Natural killer cell (primary cell): ENCODE measurements around the gene EIF4A2. TPM values are rescaled to one million over a fixed set of nuclear protein-coding genes. Genes with fewer than 3 reads are reported as not detected.

Experiments used
- ATAC-seq, 3 donors: fragments of 150-1000 bp in 2 of 3; fragments of 200-7000 bp in 1 of 3; cut with Tn5 transposase; 1 replicate in 1 of 3; 2 replicates in 2 of 3; pipeline ENCODE4 v1.10.0; 2021; ENCODE audit warnings: mild to moderate bottlenecking in 2 of 3, moderate library complexity in 2 of 3
- DNase-seq, 2 donors: peaks; one replicate each; pipeline versions ENCODE4 v3.0.0 to v3.0.0-alpha.2; 2013 to 2021; ENCODE audit warnings: mixed read lengths in 1 of 2
- H3K27ac ChIP-seq: one replicate; pipeline ENCODE4 v1.5.1; 2013; ENCODE audit warnings: mild to moderate bottlenecking, low read length
- H3K27me3 ChIP-seq: one replicate; pipeline ENCODE4 v1.6.1; 2013; ENCODE audit warnings: low read length; ENCODE audit not compliant: control insufficient read depth, insufficient read depth
- H3K36me3 ChIP-seq: one replicate; pipeline ENCODE4 v1.6.1; 2013; ENCODE audit warnings: low read length; ENCODE audit not compliant: control insufficient read depth, insufficient read depth
- H3K4me1 ChIP-seq: one replicate; pipeline ENCODE4 v1.6.1; 2013; ENCODE audit warnings: low read length; ENCODE audit not compliant: control insufficient read depth, insufficient read depth
- H3K4me3 ChIP-seq: one replicate; pipeline ENCODE4 v1.5.1; 2013; ENCODE audit warnings: low read length
- H3K9me3 ChIP-seq: one replicate; pipeline ENCODE4 v1.6.1; 2013; ENCODE audit warnings: low read length; ENCODE audit not compliant: control insufficient read depth, insufficient read depth
- H3K27ac Mint-ChIP-seq, 2 donors: one replicate each; pipeline ENCODE4 v1.8.0; 2022; ENCODE audit warnings: mild to moderate bottlenecking in 2 of 2, mixed read lengths in 2 of 2, moderate library complexity in 1 of 2
- H3K27me3 Mint-ChIP-seq, 2 donors: one replicate each; pipeline ENCODE4 v1.8.0; 2022; ENCODE audit warnings: low read depth in 2 of 2, mixed read lengths in 2 of 2
- H3K36me3 Mint-ChIP-seq: one replicate; pipeline ENCODE4 v1.8.0; 2022; ENCODE audit warnings: mixed read lengths
- H3K4me1 Mint-ChIP-seq, 2 donors: one replicate each; pipeline ENCODE4 v1.8.0; 2022; ENCODE audit warnings: mixed read lengths in 2 of 2
- H3K4me3 Mint-ChIP-seq: one replicate; pipeline ENCODE4 v1.8.0; 2022; ENCODE audit warnings: mild to moderate bottlenecking, moderate library complexity, mixed read lengths
- H3K9me3 Mint-ChIP-seq, 2 donors: one replicate each; pipeline ENCODE4 v1.8.0; 2022; ENCODE audit warnings: mixed read lengths in 2 of 2
- WGBS: methylation state at CpG from one replicate; pipeline ENCODE4 v1.1.7; 2013; ENCODE audit warnings: missing lambda C conversion rate; ENCODE audit not compliant: insufficient coverage; 5-methylcytosine and 5-hydroxymethylcytosine counted together
- intact Hi-C: fragments of 100-400 bp; cut with micrococcal nuclease; formaldehyde crosslinking; loops from one replicate; pipeline ENCODE4 v1.14.2; 2022
- total RNA-seq, 4 donors: library from RNA; stranded (reverse); fragments of 120-200 nt in 1 of 4; gene quantifications; one replicate each; pipeline versions ENCODE4 v1.2.3 to v1.2.4, GENCODE V29; 2013 to 2022
- TF ChIP-seq, protein P1 (sequence below): fragments of 200-600 bp; IDR thresholded peaks from one replicate; pipeline ENCODE4 v1.8.0; 2022; ENCODE audit warnings: antibody characterized with exemption

Gene EIF4A2
- total RNA-seq, 3 donors from 2014 or later (not counting 1 experiment from before 2014, with no cell fraction given): 551 to 652 (median 621) TPM

- ATAC-seq (peak in 1 of 3 donors; percentile 46), DNase-seq (no peak)
- no peaks in the 10 kb centered on the region for H3K9me3 Mint-ChIP-seq
- H3K4me3 ChIP-seq: no peak overlapping the region
- no peaks in the 10 kb centered on the region for H3K9me3 ChIP-seq
- 32% methylated on average over 9 of the region's 10 CpGs for WGBS
- peak overlapping the region in 1 of 2 donors; percentile 39 for H3K27ac Mint-ChIP-seq
- intact Hi-C loops: no loop called here
- H3K27me3 ChIP-seq: no peaks in the 10 kb centered on the region
- H3K4me1 ChIP-seq: no peaks in the 10 kb centered on the region
- H3K36me3 ChIP-seq: no peaks in the 10 kb centered on the region
- H3K4me3 Mint-ChIP-seq: no peak overlapping the region
- H3K4me1 Mint-ChIP-seq: peaks cover 0 to 6% of the 10 kb centered on the region in 2 donors
- TF ChIP-seq, protein P1, sequence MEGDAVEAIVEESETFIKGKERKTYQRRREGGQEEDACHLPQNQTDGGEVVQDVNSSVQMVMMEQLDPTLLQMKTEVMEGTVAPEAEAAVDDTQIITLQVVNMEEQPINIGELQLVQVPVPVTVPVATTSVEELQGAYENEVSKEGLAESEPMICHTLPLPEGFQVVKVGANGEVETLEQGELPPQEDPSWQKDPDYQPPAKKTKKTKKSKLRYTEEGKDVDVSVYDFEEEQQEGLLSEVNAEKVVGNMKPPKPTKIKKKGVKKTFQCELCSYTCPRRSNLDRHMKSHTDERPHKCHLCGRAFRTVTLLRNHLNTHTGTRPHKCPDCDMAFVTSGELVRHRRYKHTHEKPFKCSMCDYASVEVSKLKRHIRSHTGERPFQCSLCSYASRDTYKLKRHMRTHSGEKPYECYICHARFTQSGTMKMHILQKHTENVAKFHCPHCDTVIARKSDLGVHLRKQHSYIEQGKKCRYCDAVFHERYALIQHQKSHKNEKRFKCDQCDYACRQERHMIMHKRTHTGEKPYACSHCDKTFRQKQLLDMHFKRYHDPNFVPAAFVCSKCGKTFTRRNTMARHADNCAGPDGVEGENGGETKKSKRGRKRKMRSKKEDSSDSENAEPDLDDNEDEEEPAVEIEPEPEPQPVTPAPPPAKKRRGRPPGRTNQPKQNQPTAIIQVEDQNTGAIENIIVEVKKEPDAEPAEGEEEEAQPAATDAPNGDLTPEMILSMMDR: no peak
- no peaks in the 10 kb centered on the region for H3K36me3 Mint-ChIP-seq
- H3K27me3 Mint-ChIP-seq: peaks cover 0 to 5% of the 10 kb centered on the region in 2 donors
- no peak overlapping the region for H3K27ac ChIP-seq
Measured at GRCh38 chr3:186746008-186746407, 37.4 kb upstream of the EIF4A2 start.

- H3K27me3 Mint-ChIP-seq: peaks cover 9 to 13% of the 10 kb centered on the region in 2 donors
- no peak for DNase-seq
- H3K4me3 ChIP-seq: no peak overlapping the region
- TF ChIP-seq, protein P1: no peak
- intact Hi-C loops: no loop called here
- no peak overlapping the region for H3K4me3 Mint-ChIP-seq
- H3K4me1 Mint-ChIP-seq: peaks cover 0 to 6% of the 10 kb centered on the region in 2 donors
- H3K27ac ChIP-seq: no peak overlapping the region
- H3K36me3 Mint-ChIP-seq: no peaks in the 10 kb centered on the region
- no peaks in the 10 kb centered on the region for H3K36me3 ChIP-seq
- 95% methylated on average over 2 of the region's 2 CpGs for WGBS
- no peaks in the 10 kb centered on the region for H3K27me3 ChIP-seq
- H3K9me3 ChIP-seq: no peaks in the 10 kb centered on the region
- no peaks in the 10 kb centered on the region for H3K9me3 Mint-ChIP-seq
- H3K27ac Mint-ChIP-seq: no peak overlapping the region
- ATAC-seq: no peak
- no peaks in the 10 kb centered on the region for H3K4me1 ChIP-seq
Measured at GRCh38 chr3:186750316-186750715, 33.1 kb upstream of the EIF4A2 start.

DNA sequence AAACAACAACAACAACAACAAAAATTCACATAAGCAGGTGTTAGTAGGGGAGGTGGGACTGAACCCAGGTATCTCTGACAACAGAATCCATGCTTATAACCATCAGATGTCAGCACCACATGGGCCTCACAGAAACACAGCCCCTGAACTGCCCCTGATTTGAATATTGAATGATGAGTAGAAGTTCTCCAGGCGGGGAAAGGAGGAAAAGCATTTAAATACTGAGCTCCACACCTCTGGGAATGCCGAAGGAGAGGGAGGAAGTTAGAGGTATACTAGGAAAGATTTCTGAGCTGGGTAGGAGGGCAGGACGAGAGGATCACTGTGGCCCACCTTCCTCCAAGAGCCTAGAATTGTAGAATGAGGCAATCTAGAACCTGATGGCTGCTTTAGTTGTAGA lies 31.9 kb upstream of the EIF4A2 start:
- ATAC-seq: no peak
- DNase-seq: no peak
- Mint-ChIP-seq H3K36me3 (no peaks in the 10 kb centered on the region), H3K27me3 (peaks cover 9 to 14% of the 10 kb centered on the region in 2 donors), H3K9me3 (no peaks in the 10 kb centered on the region), H3K4me1 (no peaks in the 10 kb centered on the region), H3K4me3 (no peak overlapping the region), H3K27ac (no peak overlapping the region)
- 89% methylated on average over 3 of the region's 3 CpGs for WGBS
- TF ChIP-seq, protein P1: no peak
- H3K4me3 ChIP-seq: no peak overlapping the region
- H3K36me3 ChIP-seq: no peaks in the 10 kb centered on the region
- intact Hi-C loops: no loop called here
- no peaks in the 10 kb centered on the region for H3K27me3 ChIP-seq
- no peaks in the 10 kb centered on the region for H3K4me1 ChIP-seq
- H3K9me3 ChIP-seq: no peaks in the 10 kb centered on the region
- no peak overlapping the region for H3K27ac ChIP-seq

- ATAC-seq: no peak
- Mint-ChIP-seq H3K27me3 (peaks cover 14 to 23% of the 10 kb centered on the region in 2 donors), H3K36me3 (no peaks in the 10 kb centered on the region), H3K4me3 (no peak overlapping the region), H3K9me3 (no peaks in the 10 kb centered on the region), H3K4me1 (no peaks in the 10 kb centered on the region), H3K27ac (no peak overlapping the region)
- H3K27me3 ChIP-seq: no peaks in the 10 kb centered on the region
- 78% methylated on average over 6 of the region's 7 CpGs for WGBS
- TF ChIP-seq, protein P1: no peak
- DNase-seq: no peak
- H3K36me3 ChIP-seq: no peaks in the 10 kb centered on the region
- intact Hi-C loops: no loop called here
- no peak overlapping the region for H3K4me3 ChIP-seq
- H3K9me3 ChIP-seq: no peaks in the 10 kb centered on the region
- no peaks in the 10 kb centered on the region for H3K4me1 ChIP-seq
- H3K27ac ChIP-seq: no peak overlapping the region
Measured at GRCh38 chr3:186754006-186754405, 29.4 kb upstream of the EIF4A2 start.
